HFFc6 (cell line): ENCODE measurements around the gene SLC8A1. TPM values are rescaled to one million over a fixed set of nuclear protein-coding genes. Genes with fewer than 3 reads are reported as not detected.

ENCODE experiments used
- DNase-seq: peaks from one replicate; pipeline ENCODE4 v3.0.0-alpha.2; 2018
- H3K27ac Mint-ChIP-seq: 2 replicates; pipeline ENCODE4 v1.8.0; 2020; ENCODE audit warnings: mild to moderate bottlenecking, mixed read lengths
- H3K27me3 Mint-ChIP-seq: 2 replicates; pipeline ENCODE4 v1.8.0; 2021; ENCODE audit warnings: mild to moderate bottlenecking, moderate library complexity, mixed read lengths; ENCODE audit not compliant: insufficient read depth
- H3K36me3 Mint-ChIP-seq: 2 replicates; pipeline ENCODE4 v1.8.0; 2021; ENCODE audit warnings: low read depth, mixed read lengths
- H3K4me1 Mint-ChIP-seq: 2 replicates; pipeline ENCODE4 v1.8.0; 2020; ENCODE audit warnings: low read depth, mixed read lengths
- H3K4me3 Mint-ChIP-seq: 2 replicates; pipeline ENCODE4 v1.8.0; 2020; ENCODE audit warnings: mild to moderate bottlenecking, moderate library complexity, mixed read lengths
- H3K9me3 Mint-ChIP-seq: 2 replicates; pipeline ENCODE4 v1.8.0; 2020; ENCODE audit warnings: mild to moderate bottlenecking, mixed read lengths
- CTCF ChIP-seq: fragments of 200-600 bp; sonication (generic); IDR thresholded peaks from 2 replicates; pipeline ENCODE4 v1.5.0; 2021; ENCODE audit warnings: antibody characterized with exemption, mild to moderate bottlenecking
- total RNA-seq, 6 experiments: library from RNA; stranded (reverse); fragmentation: NEBNext Ultra II Directional; extraction: Animal tissue kit (Norgen Biotek cat#: 25700); gene quantifications; 2 replicates in 1 of 6; 3 replicates in 5 of 6; pipeline ENCODE4 v1.2.3, GENCODE V29; 2021

SLC8A1 gene
- total RNA-seq, 6 experiments from 2014 or later: 71.5 to 96.9 (median 92.2) TPM

DNA sequence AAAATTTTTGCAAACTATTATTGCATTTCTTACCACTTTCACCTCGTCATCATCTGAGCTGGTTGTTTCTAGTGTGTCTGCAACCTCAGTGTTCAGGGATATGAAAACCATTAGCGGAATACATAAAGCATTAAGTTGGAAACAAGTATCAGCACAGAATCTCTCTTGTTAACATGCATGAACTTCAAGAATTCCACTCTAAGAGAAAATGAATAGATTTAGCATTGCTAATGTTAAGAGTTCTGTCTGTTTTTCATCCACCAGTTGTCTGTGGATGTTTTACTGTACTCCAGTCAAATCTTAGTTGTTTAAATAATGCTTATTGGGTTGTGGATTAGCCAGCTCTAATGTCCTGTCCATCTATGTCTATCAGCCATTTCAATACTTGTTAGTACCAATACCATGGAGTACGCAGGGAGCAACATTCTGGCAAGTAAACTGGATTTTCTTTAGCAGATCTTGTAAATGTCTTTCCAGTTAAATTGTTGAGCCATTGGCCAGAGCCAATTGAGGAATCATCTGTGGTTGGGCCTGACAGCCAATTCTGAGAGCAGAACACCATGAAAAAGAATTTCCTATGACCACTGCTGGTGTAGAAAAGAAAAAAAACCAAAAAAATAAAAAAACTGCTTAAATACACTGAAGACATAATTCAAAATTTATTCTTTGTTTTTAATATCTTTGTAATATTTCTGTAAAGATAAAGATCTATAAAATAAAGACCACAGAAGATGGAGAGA is 82.5 kb downstream of the SLC8A1 start:
- H3K27me3 Mint-ChIP-seq: no peaks in the 10 kb centered on the region
- H3K9me3 Mint-ChIP-seq: no peaks in the 10 kb centered on the region
- H3K4me1 Mint-ChIP-seq: peaks cover 94% of the 10 kb centered on the region
- no peak overlapping the region for H3K4me3 Mint-ChIP-seq
- peak overlapping the region; percentile 99 for H3K27ac Mint-ChIP-seq
- H3K36me3 Mint-ChIP-seq: peaks cover 12% of the 10 kb centered on the region; the same call in 1 of the 2 replicates
- TF ChIP-seq CTCF: no peak
- no peak for DNase-seq

- Mint-ChIP-seq H3K27ac (peak overlapping the region; percentile 82), H3K9me3 (no peaks in the 10 kb centered on the region), H3K36me3 (peaks cover 12% of the 10 kb centered on the region; the same call in 1 of the 2 replicates), H3K4me3 (peak overlapping the region; percentile 45), H3K4me1 (peaks cover 99% of the 10 kb centered on the region), H3K27me3 (no peaks in the 10 kb centered on the region)
- TF ChIP-seq CTCF: no peak
- peak; percentile 81 for DNase-seq
Measured at GRCh38 chr2:40367652-40368051, 84.2 kb downstream of the SLC8A1 start.

DNA sequence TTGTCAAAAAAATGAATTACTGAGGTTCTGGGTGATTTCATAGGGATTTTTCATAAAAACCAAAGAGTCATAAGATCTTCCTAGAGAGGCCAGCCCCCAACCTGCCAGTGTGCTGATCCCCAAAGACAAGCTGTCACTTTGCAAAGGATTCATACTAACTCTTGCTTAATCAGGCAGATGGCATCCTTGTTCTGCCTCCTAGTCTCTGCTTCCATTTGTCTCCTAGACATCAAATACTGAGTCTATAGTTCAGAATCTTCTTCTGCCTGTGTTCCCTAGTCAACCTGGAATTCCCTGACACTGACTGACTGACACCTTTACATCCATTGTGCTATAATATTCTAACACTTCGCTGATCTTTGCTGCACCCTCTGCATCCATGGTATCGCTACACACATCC is 84.9 kb downstream of the SLC8A1 start:
- H3K36me3 Mint-ChIP-seq: peaks cover 12% of the 10 kb centered on the region; the same call in 1 of the 2 replicates
- TF ChIP-seq CTCF: no peak
- peaks cover 99% of the 10 kb centered on the region for H3K4me1 Mint-ChIP-seq
- H3K27ac Mint-ChIP-seq: peak overlapping the region; percentile 82
- no peaks in the 10 kb centered on the region for H3K27me3 Mint-ChIP-seq
- DNase-seq: no peak
- no peaks in the 10 kb centered on the region for H3K9me3 Mint-ChIP-seq
- peak overlapping the region; percentile 45; the same call in 1 of the 2 replicates for H3K4me3 Mint-ChIP-seq

- Mint-ChIP-seq H3K27ac (peak overlapping the region; percentile 94), H3K4me1 (peaks cover 95% of the 10 kb centered on the region), H3K9me3 (no peaks in the 10 kb centered on the region), H3K36me3 (peaks cover 12% of the 10 kb centered on the region; the same call in 1 of the 2 replicates), H3K4me3 (peak overlapping the region; percentile 87), H3K27me3 (no peaks in the 10 kb centered on the region)
- TF ChIP-seq CTCF: no peak
- peak; percentile 24 for DNase-seq
Measured at GRCh38 chr2:40364151-40364874, 87.6 kb downstream of the SLC8A1 start.

GRCh38 chr2:40363631-40364030 is 88.3 kb downstream of the SLC8A1 start:
- Mint-ChIP-seq H3K4me1 (peaks cover 95% of the 10 kb centered on the region), H3K27ac (peak overlapping the region; percentile 94), H3K36me3 (peaks cover 7% of the 10 kb centered on the region; the same call in 1 of the 2 replicates), H3K9me3 (no peaks in the 10 kb centered on the region), H3K4me3 (peak overlapping the region; percentile 87), H3K27me3 (no peaks in the 10 kb centered on the region)
- TF ChIP-seq CTCF: no peak
- no peak for DNase-seq
